ENCODE data around the gene AP2B1. TPM values are rescaled to one million over a fixed set of nuclear protein-coding genes. Genes with fewer than 3 reads are reported as not detected.

The AP2B1 gene
- 63.6 and 80.7 TPM in 2 replicates for total RNA-seq

GRCh38 chr17:35587074-35587961, at the start of gene AP2B1:
Gene AP2B1, plus strand, starts transcription at chr17:35587322. Its CDS starts 6,709 bp downstream, at chr17:35594031.

GRCh38 chr17:35537601-35538141, 49.5 kb upstream of the AP2B1 start, which contains the start of gene SLFN12L:
Gene SLFN12L, minus strand, starts transcription at chr17:35537678. Its CDS starts 15,314 bp downstream, at chr17:35522364.

GRCh38 chr17:35560703-35561102, 26.4 kb upstream of the AP2B1 start, which contains the start of gene SLFN14:
Gene SLFN14, minus strand, starts transcription at chr17:35560819. Its CDS starts 2,757 bp downstream, at chr17:35558062.

GRCh38 chr17:35578197-35578928, 8.8 kb upstream of the AP2B1 start, which contains the start of gene PEX12:
Gene PEX12, minus strand, starts transcription at chr17:35578571. Its CDS starts 550 bp downstream, at chr17:35578021.

DNA sequence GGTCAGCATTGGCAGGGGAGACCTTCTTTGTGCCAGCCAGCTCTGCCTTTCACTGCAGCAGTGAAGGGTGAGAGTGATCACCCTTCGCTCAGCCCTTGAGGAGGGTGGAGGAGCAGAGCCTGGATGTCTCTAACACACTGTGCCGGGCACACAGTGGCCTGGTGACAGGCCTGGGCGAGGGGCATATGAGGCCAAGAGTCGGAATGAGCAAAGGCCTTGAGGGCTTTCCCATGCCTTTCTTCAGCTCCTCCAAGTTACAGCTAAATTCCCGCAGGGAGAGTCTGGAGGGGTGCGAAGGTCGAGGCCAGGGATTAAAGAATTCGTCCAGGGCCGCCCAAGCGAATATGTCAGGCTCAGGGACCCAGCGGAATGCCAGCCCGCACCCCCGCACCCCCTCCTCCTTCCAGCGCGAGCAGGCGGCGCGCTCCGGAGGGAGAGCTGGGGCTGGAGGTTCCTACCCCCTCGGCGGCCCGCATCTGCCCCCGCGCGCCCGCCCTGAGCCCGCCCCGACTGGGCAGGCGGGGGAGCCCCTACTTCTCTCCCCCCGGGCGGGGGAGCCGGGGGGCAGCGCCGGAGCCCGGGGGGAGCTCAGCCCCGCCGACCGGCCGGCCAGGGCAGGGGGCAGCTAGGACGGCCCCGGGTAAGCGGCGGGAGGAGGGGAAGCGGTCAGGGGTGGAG, 144.3 kb downstream of the AP2B1 start, which contains the start of gene RASL10B:
Gene RASL10B (plus strand): TSS at position 401 of the 678 bp plus-strand sequence. CDS start 3,546 bp downstream, outside the sequence.

GRCh38 chr17:35752945-35753764, 166.0 kb downstream of the AP2B1 start, which contains the start of gene GAS2L2:
Gene GAS2L2, minus strand, starts transcription at chr17:35753239. Its CDS starts 389 bp downstream, at chr17:35752850.

GRCh38 chr17:35760587-35760986, 173.5 kb downstream of the AP2B1 start, which contains the start of gene C17orf50:
Gene C17orf50, plus strand, starts transcription at chr17:35760887. Its CDS starts 55 bp downstream, at chr17:35760942.

Other genes with a start within 250 kb of the AP2B1 start
- gene SLFN11, start 213.7 kb upstream of the AP2B1 start, total RNA-seq = 1.6 and 6.5 TPM in 2 replicates
- 1.4 and 5.5 TPM in 2 replicates for gene SLFN12, start 154.8 kb upstream of the AP2B1 start, total RNA-seq
- 0.68 and 1.9 TPM in 2 replicates for gene SLFN13, start 138.6 kb upstream of the AP2B1 start, total RNA-seq
- under 0.01 and 0.14 TPM in 2 replicates for gene SLFN12L, start 49.6 kb upstream of the AP2B1 start, total RNA-seq
- gene SLFN14, start 26.5 kb upstream of the AP2B1 start, total RNA-seq = not detected in 2 replicates
- 4.1 and 4.5 TPM in 2 replicates for gene PEX12, start 8.8 kb upstream of the AP2B1 start, total RNA-seq
- 0.57 and 0.68 TPM in 2 replicates for gene RASL10B, start 144.3 kb downstream of the AP2B1 start, total RNA-seq
- gene GAS2L2, start 165.9 kb downstream of the AP2B1 start, total RNA-seq = under 0.01 and 0.07 TPM in 2 replicates
- not detected in 2 replicates for gene C17orf50, start 173.6 kb downstream of the AP2B1 start, total RNA-seq
- gene MMP28, start 208.3 kb downstream of the AP2B1 start, total RNA-seq = 31.8 and 151 TPM in 2 replicates
- 68.0 and 178 TPM in 2 replicates for gene TAF15, start 222.2 kb downstream of the AP2B1 start, total RNA-seq